Measurements from ENCODE around the gene CRNN.

CRNN gene

GRCh38 chr1:152444045-152444444, 30.0 kb upstream of the CRNN start:
- H3K4me3 ChIP-seq (ENCODE audit: low read length), result no peak overlapping the region
- no peak for TF ChIP-seq CTCF (conservative IDR thresholded peaks at IDR 0.05; ENCODE audit: low read length)
- no peak for DNase-seq (ENCODE audit: low read depth)

- peak; percentile 47 for DNase-seq (ENCODE audit: low read depth)
- H3K4me3 ChIP-seq (ENCODE audit: low read length), result no peak overlapping the region
- TF ChIP-seq CTCF (conservative IDR thresholded peaks at IDR 0.05; ENCODE audit: low read length), result no peak
Observed at GRCh38 chr1:152442765-152443164, 28.7 kb upstream of the CRNN start.

- no peak for DNase-seq (ENCODE audit: low read depth)
- no peak for TF ChIP-seq CTCF (conservative IDR thresholded peaks at IDR 0.05; ENCODE audit: low read length)
- no peak overlapping the region for H3K4me3 ChIP-seq (ENCODE audit: low read length)
Observed at GRCh38 chr1:152442301-152442700, 28.2 kb upstream of the CRNN start.

GRCh38 chr1:152441756-152442155, 27.7 kb upstream of the CRNN start:
- H3K4me3 ChIP-seq (ENCODE audit: low read length), result no peak overlapping the region
- TF ChIP-seq CTCF (conservative IDR thresholded peaks at IDR 0.05; ENCODE audit: low read length), result no peak
- no peak for DNase-seq (ENCODE audit: low read depth)

- DNase-seq (ENCODE audit: low read depth), result peak; percentile 75
- no peak overlapping the region for H3K4me3 ChIP-seq (ENCODE audit: low read length)
- peak; percentile 93 for TF ChIP-seq CTCF (conservative IDR thresholded peaks at IDR 0.05; ENCODE audit: low read length)
Observed at GRCh38 chr1:152440635-152441471, 26.8 kb upstream of the CRNN start.

- peak; percentile 43 for DNase-seq (ENCODE audit: low read depth)
- TF ChIP-seq CTCF (conservative IDR thresholded peaks at IDR 0.05; ENCODE audit: low read length), result no peak
- no peak overlapping the region for H3K4me3 ChIP-seq (ENCODE audit: low read length)
Observed at GRCh38 chr1:152436593-152437496, 22.8 kb upstream of the CRNN start.
